Thyroid gland (tissue), 4 donors: ENCODE data around the gene ZNF557.

Source experiments
- POLR2A ChIP-seq, 2 donors: fragments of 450-650 bp; IDR thresholded peaks; one replicate each; pipeline ENCODE4 v1.6.1; 2017; ENCODE audit warnings: antibody characterized with exemption in 2 of 2, mild to moderate bottlenecking in 2 of 2, moderate library complexity in 1 of 2
- TF ChIP-seq, protein P1 (sequence below), 6 experiments: fragments of 200-600 bp in 3 of 6; fragments of 450-650 bp in 3 of 6; sonication (generic) in 3 of 6; IDR thresholded peaks; one replicate each; pipeline ENCODE4 v1.5.1; 2016 to 2019; ENCODE audit warnings: antibody characterized with exemption in 6 of 6, mild to moderate bottlenecking in 2 of 6, inconsistent platforms in 1 of 6, moderate library complexity in 1 of 6

DNA sequence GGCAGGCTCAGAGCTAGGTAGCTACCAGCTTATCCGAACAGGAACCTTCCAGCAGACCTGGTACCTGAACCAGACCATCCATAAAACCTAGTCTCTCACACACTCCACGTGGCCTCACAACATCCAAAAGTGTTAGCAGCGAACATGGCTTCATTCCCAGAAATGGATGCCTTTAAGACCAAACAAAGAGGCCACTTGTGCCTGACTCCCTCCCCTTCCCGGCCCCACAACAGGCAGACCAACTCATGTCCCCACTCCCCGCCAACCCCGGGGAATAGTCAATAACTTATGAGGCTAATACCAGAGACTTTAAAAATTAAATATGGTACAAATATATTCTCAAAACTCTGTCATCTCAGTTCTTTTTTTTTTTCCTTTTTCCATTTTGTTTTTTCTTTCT, 46.2 kb downstream of the ZNF557 start:
- TF ChIP-seq, protein P1, sequence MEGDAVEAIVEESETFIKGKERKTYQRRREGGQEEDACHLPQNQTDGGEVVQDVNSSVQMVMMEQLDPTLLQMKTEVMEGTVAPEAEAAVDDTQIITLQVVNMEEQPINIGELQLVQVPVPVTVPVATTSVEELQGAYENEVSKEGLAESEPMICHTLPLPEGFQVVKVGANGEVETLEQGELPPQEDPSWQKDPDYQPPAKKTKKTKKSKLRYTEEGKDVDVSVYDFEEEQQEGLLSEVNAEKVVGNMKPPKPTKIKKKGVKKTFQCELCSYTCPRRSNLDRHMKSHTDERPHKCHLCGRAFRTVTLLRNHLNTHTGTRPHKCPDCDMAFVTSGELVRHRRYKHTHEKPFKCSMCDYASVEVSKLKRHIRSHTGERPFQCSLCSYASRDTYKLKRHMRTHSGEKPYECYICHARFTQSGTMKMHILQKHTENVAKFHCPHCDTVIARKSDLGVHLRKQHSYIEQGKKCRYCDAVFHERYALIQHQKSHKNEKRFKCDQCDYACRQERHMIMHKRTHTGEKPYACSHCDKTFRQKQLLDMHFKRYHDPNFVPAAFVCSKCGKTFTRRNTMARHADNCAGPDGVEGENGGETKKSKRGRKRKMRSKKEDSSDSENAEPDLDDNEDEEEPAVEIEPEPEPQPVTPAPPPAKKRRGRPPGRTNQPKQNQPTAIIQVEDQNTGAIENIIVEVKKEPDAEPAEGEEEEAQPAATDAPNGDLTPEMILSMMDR (IDR thresholded peaks at IDR 0.05): no peak
- TF ChIP-seq POLR2A (IDR thresholded peaks at IDR 0.05): no peak
